ENCODE data around the gene ST8SIA4. TPM values are rescaled to one million over a fixed set of nuclear protein-coding genes. Genes with fewer than 3 reads are reported as not detected.
A peak's percentile ranks its signal among the peaks of the same experiment; 100 is the strongest.

Gene ST8SIA4
- total and polyA plus RNA-seq, 4 donors: 0.35 to 4.1 (median 1.6) TPM

- no peak for TF ChIP-seq HNF4A (conservative IDR thresholded peaks at IDR 0.05)
- TF ChIP-seq ZBTB33 (IDR thresholded peaks at IDR 0.05): no peak
- no peak for TF ChIP-seq JUND (IDR thresholded peaks at IDR 0.05)
- TF ChIP-seq RAD21 (IDR thresholded peaks at IDR 0.05): no peak
- no peak for TF ChIP-seq GABPA (IDR thresholded peaks at IDR 0.05 in 1 of 2, conservative IDR thresholded peaks at IDR 0.05 in 1 of 2)
- Histone ChIP-seq H3K9me3 (ENCODE audit: control insufficient read depth in 4 of 4, low read length in 3 of 4) (no peaks in the 10 kb centered on the region), H3K4me3 (ENCODE audit: low read depth in 1 of 3, low read length in 3 of 3) (no peak overlapping the region)
Measured at GRCh38 chr5:100779669-100780375, 123.3 kb downstream of the ST8SIA4 start.

GRCh38 chr5:100777680-100778300, 125.3 kb downstream of the ST8SIA4 start:
- H3K27me3 ChIP-seq (ENCODE audit: control insufficient read depth in 4 of 4, insufficient read depth in 4 of 4, low read length in 3 of 4): no peaks in the 10 kb centered on the region
- DNase-seq (ENCODE audit: low spot score): no peak
- no peaks in the 10 kb centered on the region for H3K4me1 ChIP-seq (ENCODE audit: control insufficient read depth in 4 of 4, insufficient read depth in 4 of 4, low read length in 3 of 4)
- 59% methylated on average over 4 of the region's 4 CpGs for WGBS
- H3K9me3 ChIP-seq (ENCODE audit: control insufficient read depth in 4 of 4, low read length in 3 of 4): no peaks in the 10 kb centered on the region
- peak overlapping the region in 1 of 2 donors; percentile 35 for H3K27ac ChIP-seq (ENCODE audit: low read depth in 1 of 2, low read length in 2 of 2)
- TF ChIP-seq GABPA (IDR thresholded peaks at IDR 0.05 in 1 of 2, conservative IDR thresholded peaks at IDR 0.05 in 1 of 2) (no peak), FOXA2 (IDR thresholded peaks at IDR 0.05) (no peak), SP1 (IDR thresholded peaks at IDR 0.05) (no peak), EGR1 (IDR thresholded peaks at IDR 0.05; ENCODE audit: low read depth in 2 of 2) (no peak), RAD21 (IDR thresholded peaks at IDR 0.05) (peak in 1 of 2 donors; percentile 6), REST (IDR thresholded peaks at IDR 0.05) (no peak), JUND (IDR thresholded peaks at IDR 0.05) (peak; percentile 32 to 34), FOXA1 (IDR thresholded peaks at IDR 0.05) (no peak)
- no peaks in the 10 kb centered on the region for H3K36me3 ChIP-seq (ENCODE audit: control insufficient read depth in 4 of 4, insufficient read depth in 3 of 4, low read depth in 1 of 4, low read length in 3 of 4)
- no peak overlapping the region for H3K4me3 ChIP-seq (ENCODE audit: low read depth in 1 of 3, low read length in 3 of 3)
- H3K9ac ChIP-seq (ENCODE audit: low read depth in 1 of 2, low read length in 2 of 2): no peak overlapping the region

More at GRCh38 chr5:100779669-100780375, 123.3 kb downstream of the ST8SIA4 start:
- H3K27ac ChIP-seq (ENCODE audit: low read depth in 1 of 2, low read length in 2 of 2): peak overlapping the region; percentile 9 to 19
- no peaks in the 10 kb centered on the region for H3K27me3 ChIP-seq (ENCODE audit: control insufficient read depth in 4 of 4, insufficient read depth in 4 of 4, low read length in 3 of 4)
- H3K9ac ChIP-seq (ENCODE audit: low read depth in 1 of 2, low read length in 2 of 2): no peak overlapping the region
- 79% methylated on average over 7 of the region's 7 CpGs for WGBS
- no peaks in the 10 kb centered on the region for H3K4me1 ChIP-seq (ENCODE audit: control insufficient read depth in 4 of 4, insufficient read depth in 4 of 4, low read length in 3 of 4)
- no peaks in the 10 kb centered on the region for H3K36me3 ChIP-seq (ENCODE audit: control insufficient read depth in 4 of 4, insufficient read depth in 3 of 4, low read depth in 1 of 4, low read length in 3 of 4)
- no peak for DNase-seq (ENCODE audit: low spot score)

DNA sequence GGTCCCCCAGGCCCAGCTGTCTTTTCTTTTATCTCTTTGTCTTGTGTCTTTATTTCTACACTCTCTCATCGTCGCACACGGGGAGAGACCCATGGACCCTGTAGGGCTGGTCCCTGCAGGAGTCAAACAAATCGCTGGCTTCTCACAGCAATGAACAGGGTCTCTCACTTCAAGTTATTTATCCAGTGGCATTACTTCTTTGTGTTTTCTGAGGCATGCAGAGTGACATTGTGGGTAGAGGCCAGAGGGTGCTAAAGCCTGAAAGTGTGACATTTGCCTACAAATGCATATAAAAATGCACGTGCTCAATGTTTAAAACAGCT, 127.6 kb downstream of the ST8SIA4 start:
- WGBS: 86% methylated on average over 5 of the region's 5 CpGs
- H3K4me1 ChIP-seq (ENCODE audit: control insufficient read depth in 4 of 4, insufficient read depth in 4 of 4, low read length in 3 of 4): no peaks in the 10 kb centered on the region
- no peak overlapping the region for H3K9ac ChIP-seq (ENCODE audit: low read depth in 1 of 2, low read length in 2 of 2)
- TF ChIP-seq HNF4A (conservative IDR thresholded peaks at IDR 0.05): no peak
- TF ChIP-seq, protein P1, sequence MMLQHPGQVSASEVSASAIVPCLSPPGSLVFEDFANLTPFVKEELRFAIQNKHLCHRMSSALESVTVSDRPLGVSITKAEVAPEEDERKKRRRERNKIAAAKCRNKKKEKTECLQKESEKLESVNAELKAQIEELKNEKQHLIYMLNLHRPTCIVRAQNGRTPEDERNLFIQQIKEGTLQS (IDR thresholded peaks at IDR 0.05): no peak
- TF ChIP-seq, protein P2, sequence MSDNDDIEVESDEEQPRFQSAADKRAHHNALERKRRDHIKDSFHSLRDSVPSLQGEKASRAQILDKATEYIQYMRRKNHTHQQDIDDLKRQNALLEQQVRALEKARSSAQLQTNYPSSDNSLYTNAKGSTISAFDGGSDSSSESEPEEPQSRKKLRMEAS (IDR thresholded peaks at IDR 0.05): no peak
- TF ChIP-seq FOXA2 (IDR thresholded peaks at IDR 0.05): no peak
- TF ChIP-seq RXRA (IDR thresholded peaks at IDR 0.05): no peak
- no peak for TF ChIP-seq CTCF (IDR thresholded peaks at IDR 0.05; ENCODE audit: low read depth, low read length, missing input control)
- no peak for TF ChIP-seq SP1 (IDR thresholded peaks at IDR 0.05)
- TF ChIP-seq REST (IDR thresholded peaks at IDR 0.05): no peak

More for the DNA sequence above, 127.6 kb downstream of the ST8SIA4 start:
- H3K9me3 ChIP-seq (ENCODE audit: control insufficient read depth in 4 of 4, low read length in 3 of 4): no peaks in the 10 kb centered on the region
- no peaks in the 10 kb centered on the region for H3K36me3 ChIP-seq (ENCODE audit: control insufficient read depth in 4 of 4, insufficient read depth in 3 of 4, low read depth in 1 of 4, low read length in 3 of 4)
- H3K4me3 ChIP-seq (ENCODE audit: low read depth in 1 of 3, low read length in 3 of 3): no peak overlapping the region
- DNase-seq (ENCODE audit: low spot score): no peak
- H3K27ac ChIP-seq (ENCODE audit: low read depth in 1 of 2, low read length in 2 of 2): no peak overlapping the region
- H3K27me3 ChIP-seq (ENCODE audit: control insufficient read depth in 4 of 4, insufficient read depth in 4 of 4, low read length in 3 of 4): no peaks in the 10 kb centered on the region

All from liver (tissue), 9 donors.